CD4-positive, alpha-beta T cell treated with Interleukin-10 for 1 hour (primary cell): ENCODE data around the gene LGALS7B.
"Not testable (repeated sequence)": the region's sequence is repeated elsewhere in the genome, so short reads cannot be mapped to it uniquely, and the experiment has no call there.

Experiments
- DNase-seq: peaks from one replicate; pipeline ENCODE4 v3.0.0-alpha.2; 2020

Gene LGALS7B

GRCh38 chr19:38797781-38798180 is 8.8 kb downstream of the LGALS7B start:
- DNase-seq, result not testable (repeated sequence)

GRCh38 chr19:38799104-38799503 is 10.1 kb downstream of the LGALS7B start:
- DNase-seq, result no peak

GRCh38 chr19:38800577-38801347 is 11.8 kb downstream of the LGALS7B start:
- DNase-seq, result no peak

GRCh38 chr19:38801359-38802095 is 12.5 kb downstream of the LGALS7B start:
- no peak for DNase-seq

GRCh38 chr19:38803543-38803942 is 14.5 kb downstream of the LGALS7B start:
- no peak for DNase-seq

- no peak for DNase-seq
These were observed 16.2 kb downstream of the LGALS7B start for GRCh38 chr19:38805180-38805579.

- no peak for DNase-seq
These were observed 17.4 kb downstream of the LGALS7B start for GRCh38 chr19:38806371-38806770.

- DNase-seq, result not testable (repeated sequence)
These were observed 18.5 kb downstream of the LGALS7B start for GRCh38 chr19:38807374-38808098.

GRCh38 chr19:38808741-38809140 is 19.7 kb downstream of the LGALS7B start:
- DNase-seq, result no peak

GRCh38 chr19:38809592-38810252 is 20.7 kb downstream of the LGALS7B start:
- no peak for DNase-seq

GRCh38 chr19:38812009-38812840 is 23.2 kb downstream of the LGALS7B start:
- no peak for DNase-seq

GRCh38 chr19:38812841-38813320 is 23.9 kb downstream of the LGALS7B start, which contains the start of gene LGALS4:
TSS of gene LGALS4 (minus strand) at chr19:38812945. CDS start at chr19:38812886, 59 bp downstream.
- DNase-seq, result no peak

- DNase-seq, result no peak
These were observed 24.3 kb downstream of the LGALS7B start for GRCh38 chr19:38813323-38813722.

GRCh38 chr19:38813932-38814331 is 24.9 kb downstream of the LGALS7B start:
- DNase-seq, result not testable (repeated sequence)

GRCh38 chr19:38815059-38816001 is 26.3 kb downstream of the LGALS7B start:
- DNase-seq, result no peak

- DNase-seq, result no peak
These were observed 27.2 kb downstream of the LGALS7B start for GRCh38 chr19:38816131-38816750.

- no peak for DNase-seq
These were observed 28.1 kb downstream of the LGALS7B start for GRCh38 chr19:38817081-38817480.

GRCh38 chr19:38819231-38819920 is 30.4 kb downstream of the LGALS7B start:
- DNase-seq, result no peak

- not testable (repeated sequence) for DNase-seq
These were observed 32.3 kb downstream of the LGALS7B start for GRCh38 chr19:38821230-38821825.
